NCI-H774 (cell line): ENCODE data around the gene LINGO1.

ENCODE experiments used
- DNase-seq: peaks from one replicate; lab custom pipeline; 2025; lab: John Stamatoyannopoulos, UW

Gene LINGO1

GRCh38 chr15:77592758-77593157, 40.0 kb downstream of the LINGO1 start:
- no peak for DNase-seq

- DNase-seq, result no peak
Measured at GRCh38 chr15:77591968-77592613, 40.6 kb downstream of the LINGO1 start.

GRCh38 chr15:77589839-77590238, 42.9 kb downstream of the LINGO1 start:
- no peak for DNase-seq

GRCh38 chr15:77588126-77588525, 44.6 kb downstream of the LINGO1 start:
- no peak for DNase-seq

GRCh38 chr15:77584691-77585090, 48.0 kb downstream of the LINGO1 start:
- DNase-seq, result no peak

GRCh38 chr15:77584201-77584600, 48.5 kb downstream of the LINGO1 start:
- no peak for DNase-seq

- no peak for DNase-seq
Measured at GRCh38 chr15:77582763-77583162, 49.9 kb downstream of the LINGO1 start.

GRCh38 chr15:77581896-77582569, 50.7 kb downstream of the LINGO1 start:
- DNase-seq, result no peak

GRCh38 chr15:77580996-77581682, 51.6 kb downstream of the LINGO1 start:
- no peak for DNase-seq

GRCh38 chr15:77579498-77580188, 53.1 kb downstream of the LINGO1 start:
- no peak for DNase-seq

- DNase-seq, result no peak
Measured at GRCh38 chr15:77578641-77579372, 53.9 kb downstream of the LINGO1 start.

GRCh38 chr15:77577366-77577950, 55.3 kb downstream of the LINGO1 start:
- no peak for DNase-seq

- DNase-seq, result no peak
Measured at GRCh38 chr15:77576538-77576937, 56.2 kb downstream of the LINGO1 start.

- no peak for DNase-seq
Measured at GRCh38 chr15:77575203-77575934, 57.3 kb downstream of the LINGO1 start.

- DNase-seq, result no peak
Measured at GRCh38 chr15:77574521-77575202, 58.0 kb downstream of the LINGO1 start.

- DNase-seq, result no peak
Measured at GRCh38 chr15:77573802-77574201, 58.9 kb downstream of the LINGO1 start.

GRCh38 chr15:77572186-77572585, 60.5 kb downstream of the LINGO1 start:
- DNase-seq, result no peak

GRCh38 chr15:77571741-77572140, 61.0 kb downstream of the LINGO1 start:
- no peak for DNase-seq

- no peak for DNase-seq
Measured at GRCh38 chr15:77571181-77571580, 61.5 kb downstream of the LINGO1 start.

GRCh38 chr15:77569729-77570125, 63.0 kb downstream of the LINGO1 start:
- DNase-seq, result no peak
